ENCODE data around the gene ACTL9.
"Not testable (repeated sequence)": the region's sequence is repeated elsewhere in the genome, so short reads cannot be mapped to it uniquely, and the experiment has no call there.

ACTL9 gene, protein sequence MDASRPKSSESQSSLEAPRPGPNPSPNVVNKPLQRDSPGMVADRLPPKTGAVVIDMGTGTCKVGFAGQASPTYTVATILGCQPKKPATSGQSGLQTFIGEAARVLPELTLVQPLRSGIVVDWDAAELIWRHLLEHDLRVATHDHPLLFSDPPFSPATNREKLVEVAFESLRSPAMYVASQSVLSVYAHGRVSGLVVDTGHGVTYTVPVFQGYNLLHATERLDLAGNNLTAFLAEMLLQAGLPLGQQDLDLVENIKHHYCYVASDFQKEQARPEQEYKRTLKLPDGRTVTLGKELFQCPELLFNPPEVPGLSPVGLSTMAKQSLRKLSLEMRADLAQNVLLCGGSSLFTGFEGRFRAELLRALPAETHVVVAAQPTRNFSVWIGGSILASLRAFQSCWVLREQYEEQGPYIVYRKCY

DNA sequence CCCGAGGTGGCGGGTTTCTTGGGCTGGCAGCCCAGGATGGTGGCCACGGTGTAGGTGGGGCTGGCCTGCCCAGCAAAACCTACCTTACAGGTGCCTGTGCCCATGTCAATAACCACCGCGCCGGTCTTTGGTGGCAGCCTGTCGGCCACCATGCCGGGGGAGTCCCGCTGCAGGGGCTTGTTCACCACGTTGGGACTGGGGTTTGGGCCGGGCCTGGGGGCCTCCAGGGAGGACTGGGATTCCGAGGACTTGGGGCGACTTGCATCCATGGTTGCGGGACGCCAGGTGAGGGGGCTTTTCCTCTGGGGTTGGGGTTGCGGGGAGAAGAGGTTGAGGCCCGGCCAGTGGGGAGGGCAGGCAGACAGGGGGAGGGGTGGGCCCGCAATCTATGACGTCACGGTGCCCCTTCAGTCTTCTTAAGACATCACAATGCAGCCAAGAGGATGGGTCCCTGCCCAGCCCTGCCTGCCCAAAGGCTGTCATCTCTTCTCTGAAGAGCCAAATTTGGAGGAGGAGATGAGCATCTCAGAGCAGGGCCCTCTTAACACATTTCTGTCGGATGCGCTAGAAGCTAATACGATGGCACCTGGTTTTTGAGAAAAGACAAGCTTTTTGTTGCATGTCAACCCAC, at the start of gene ACTL9:
Gene ACTL9 (minus strand): TSS at position 363 of the 631 bp plus-strand sequence. CDS start 94 bp downstream, at position 269.
- no peak for DNase-seq (ENCODE audit: low spot score)

DNA sequence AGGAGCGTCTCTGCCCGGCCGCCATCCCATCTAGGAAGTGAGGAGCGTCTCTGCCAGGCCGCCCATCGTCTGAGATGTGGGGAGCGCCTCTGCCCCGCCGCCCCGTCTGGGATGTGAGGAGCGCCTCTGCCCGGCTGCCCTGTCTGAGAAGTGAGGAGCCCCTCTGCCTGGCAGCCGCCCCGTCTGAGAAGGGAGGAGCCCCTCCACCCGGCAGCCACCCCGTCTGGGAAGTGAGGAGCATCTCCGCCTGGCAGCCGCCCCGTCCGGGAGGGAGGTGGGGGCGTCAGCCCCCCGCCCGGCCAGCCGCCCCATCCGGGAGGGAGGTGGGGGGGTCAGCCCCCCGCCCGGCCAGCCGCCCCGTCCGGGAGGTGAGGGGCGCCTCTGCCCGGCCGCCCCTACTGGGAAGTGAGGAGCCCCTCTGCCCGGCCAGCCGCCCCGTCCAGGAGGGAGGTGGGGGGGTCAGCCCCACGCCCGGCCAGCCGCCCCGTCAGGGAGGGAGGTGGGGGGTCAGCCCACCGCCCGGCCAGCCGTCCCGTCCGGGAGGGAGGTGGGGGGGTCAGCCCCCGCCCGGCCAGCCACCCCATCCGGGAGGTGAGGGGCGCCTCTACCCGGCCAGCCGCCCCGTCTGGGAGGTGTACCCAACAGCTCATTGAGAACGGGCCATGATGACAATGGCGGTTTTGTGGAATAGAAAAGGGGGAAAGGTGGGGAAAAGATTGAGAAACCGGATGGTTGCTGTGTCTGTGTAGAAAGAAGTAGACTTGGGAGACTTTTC, 40.9 kb upstream of the ACTL9 start:
- DNase-seq (ENCODE audit: low spot score): not testable (repeated sequence)

DNA sequence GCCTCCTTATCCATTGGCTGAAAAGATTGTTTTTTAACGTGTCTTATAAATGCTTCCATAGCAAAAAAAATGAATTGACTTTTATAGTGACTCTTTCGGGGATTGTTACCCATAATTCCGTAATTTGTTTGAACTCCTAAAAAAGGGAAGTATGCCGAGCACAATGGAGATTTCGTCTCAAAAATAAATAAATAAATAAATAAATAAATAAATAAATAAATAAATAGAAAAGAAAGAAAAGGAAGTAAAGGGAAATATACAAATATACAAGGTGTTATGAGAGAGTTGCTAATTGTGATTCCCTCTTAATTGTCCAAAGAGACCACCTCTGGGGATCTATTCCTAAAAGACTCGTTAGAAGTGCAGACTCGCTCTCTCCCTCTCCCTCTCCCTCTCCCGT, 39.8 kb upstream of the ACTL9 start:
- DNase-seq (ENCODE audit: low spot score): no peak

DNA sequence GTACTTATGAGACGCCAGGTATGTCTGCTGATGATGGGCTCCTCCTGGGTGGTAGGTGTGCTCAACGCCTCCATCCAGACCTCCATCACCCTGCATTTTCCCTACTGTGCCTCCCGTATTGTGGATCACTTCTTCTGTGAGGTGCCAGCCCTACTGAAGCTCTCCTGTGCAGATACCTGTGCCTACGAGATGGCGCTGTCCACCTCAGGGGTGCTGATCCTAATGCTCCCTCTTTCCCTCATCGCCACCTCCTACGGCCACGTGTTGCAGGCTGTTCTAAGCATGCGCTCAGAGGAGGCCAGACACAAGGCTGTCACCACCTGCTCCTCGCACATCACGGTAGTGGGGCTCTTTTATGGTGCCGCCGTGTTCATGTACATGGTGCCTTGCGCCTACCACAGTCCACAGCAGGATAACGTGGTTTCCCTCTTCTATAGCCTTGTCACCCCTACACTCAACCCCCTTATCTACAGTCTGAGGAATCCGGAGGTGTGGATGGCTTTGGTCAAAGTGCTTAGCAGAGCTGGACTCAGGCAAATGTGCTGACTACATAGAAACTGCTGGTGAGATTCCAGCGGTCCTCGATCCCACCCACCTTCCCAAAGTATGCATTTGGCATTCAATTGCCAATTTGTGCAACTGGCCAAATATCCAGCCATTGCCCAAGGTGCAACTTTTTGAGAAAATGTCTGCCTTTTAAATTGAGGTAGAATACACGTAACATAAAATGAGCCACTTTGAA, 33.0 kb upstream of the ACTL9 start:
- no peak for DNase-seq (ENCODE audit: low spot score)

DNA sequence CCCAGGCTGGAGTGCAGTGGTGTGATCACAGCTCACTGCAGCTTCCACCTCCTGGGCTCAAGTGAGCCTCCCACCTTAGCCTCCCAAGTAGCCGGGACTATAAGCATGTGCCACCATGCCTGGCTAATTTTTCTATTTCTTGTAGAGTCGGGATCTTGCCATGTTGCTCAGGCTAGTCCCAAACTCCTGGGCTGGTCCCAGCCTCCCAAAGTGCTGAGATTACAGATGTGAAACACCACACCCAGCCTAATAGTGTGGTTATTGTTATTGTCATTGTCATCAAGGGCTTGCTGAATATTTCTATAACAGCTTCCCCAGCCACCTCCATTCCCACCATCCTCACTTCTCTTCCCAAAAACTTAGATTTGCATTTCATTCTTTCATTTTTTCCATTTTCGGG, 25.7 kb upstream of the ACTL9 start:
- DNase-seq (ENCODE audit: low spot score): no peak

DNA sequence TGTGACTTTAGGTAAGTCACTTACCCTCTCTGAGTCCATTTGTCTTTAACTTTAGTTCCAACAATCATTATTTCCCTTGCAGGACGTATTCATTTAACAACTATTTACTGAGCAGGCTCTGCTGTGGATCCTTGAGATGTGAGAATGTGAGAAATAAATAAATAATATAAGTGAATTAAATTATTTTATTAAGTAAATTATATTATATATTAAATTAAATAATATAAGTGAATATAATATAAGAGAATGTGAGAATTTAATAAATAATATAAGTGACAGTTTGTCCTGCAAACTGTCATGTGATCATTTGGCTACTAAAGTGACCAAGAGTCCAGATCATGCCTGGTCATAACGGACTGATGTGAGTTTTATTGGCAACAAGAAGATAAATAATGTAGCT, 23.4 kb upstream of the ACTL9 start:
- DNase-seq (ENCODE audit: low spot score): no peak

DNA sequence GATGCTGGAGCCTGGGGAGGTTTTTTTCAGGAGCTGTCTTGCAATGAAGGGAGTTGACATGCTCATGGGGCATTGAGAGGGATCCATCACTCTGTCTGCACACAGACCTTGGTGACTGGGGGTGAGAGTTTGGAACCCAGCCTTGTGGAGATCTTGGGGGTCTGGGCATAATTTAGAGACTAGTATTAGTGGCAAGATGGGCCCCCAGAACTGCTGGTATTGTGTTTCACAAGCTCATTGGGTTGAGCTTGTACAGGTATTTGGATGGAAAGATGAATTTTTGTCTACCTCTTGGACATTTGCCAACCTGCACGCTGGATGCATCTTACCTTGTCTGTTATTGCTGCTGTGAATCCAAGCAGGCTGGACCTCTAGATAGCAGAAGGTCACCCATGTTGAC, 22.7 kb upstream of the ACTL9 start, which contains the start of gene OR2Z1:
Gene OR2Z1 (plus strand): TSS at position 301 of the 400 bp plus-strand sequence. CDS start 9,395 bp downstream, outside the sequence.
- DNase-seq (ENCODE audit: low spot score): no peak

DNA sequence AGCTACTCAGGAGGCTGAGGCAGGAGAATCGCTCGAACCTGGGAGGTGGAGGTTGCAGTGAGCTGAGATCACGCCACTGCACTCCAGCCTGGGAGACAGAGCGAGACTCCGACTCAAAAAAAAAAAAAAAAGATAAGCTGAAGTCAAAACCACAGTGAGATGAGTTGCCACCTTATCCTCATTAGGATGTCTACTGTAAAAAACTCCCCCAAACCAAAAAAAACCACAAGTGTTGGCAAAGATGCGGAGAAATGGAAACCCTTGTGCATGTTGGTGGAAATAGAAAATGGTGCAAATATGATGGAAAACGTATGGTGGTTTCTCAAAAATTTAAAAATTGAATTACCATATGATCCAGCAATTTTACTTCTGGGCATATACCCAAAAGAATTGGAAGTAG, 11.7 kb upstream of the ACTL9 start:
- DNase-seq (ENCODE audit: low spot score): not testable (repeated sequence)

DNA sequence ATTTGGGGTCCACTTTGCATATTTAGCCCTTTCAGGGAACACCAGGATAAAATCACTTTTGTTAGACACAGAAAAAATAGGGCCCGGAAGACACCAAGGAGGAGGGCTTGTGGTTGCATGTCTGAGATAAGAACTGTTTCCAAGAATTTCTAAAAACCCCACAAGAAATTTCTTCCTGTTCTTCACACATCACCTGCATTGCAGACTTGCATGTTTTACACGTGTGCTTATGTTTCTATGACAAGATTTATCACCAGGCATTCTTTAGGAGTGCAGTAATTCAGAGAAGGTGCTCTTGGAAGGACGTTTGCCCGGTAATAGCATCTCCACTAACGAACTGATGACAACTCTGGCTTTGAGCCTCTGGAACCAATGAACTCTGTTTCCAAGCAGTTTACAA, 7.1 kb upstream of the ACTL9 start:
- no peak for DNase-seq (ENCODE audit: low spot score)

DNA sequence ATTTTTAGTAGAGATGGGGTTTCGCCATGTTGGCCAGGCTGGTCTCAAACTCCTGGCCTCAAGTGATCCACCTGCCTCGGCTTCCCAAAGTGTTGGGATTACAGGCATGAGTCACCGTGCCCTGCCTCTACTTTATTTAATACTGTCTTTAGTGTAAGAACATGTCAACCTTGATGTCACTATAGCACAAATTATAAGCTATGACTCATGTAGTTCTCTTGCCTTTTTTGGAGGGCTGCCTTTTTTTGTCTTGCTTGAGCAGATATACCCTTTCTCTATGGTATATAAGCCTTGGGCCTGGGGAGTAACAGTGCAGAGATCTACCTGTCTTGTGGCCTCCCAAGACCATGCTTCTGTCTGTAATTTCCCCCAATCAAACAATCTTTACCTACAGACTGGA, 6.7 kb upstream of the ACTL9 start:
- not testable (repeated sequence) for DNase-seq (ENCODE audit: low spot score)

DNA sequence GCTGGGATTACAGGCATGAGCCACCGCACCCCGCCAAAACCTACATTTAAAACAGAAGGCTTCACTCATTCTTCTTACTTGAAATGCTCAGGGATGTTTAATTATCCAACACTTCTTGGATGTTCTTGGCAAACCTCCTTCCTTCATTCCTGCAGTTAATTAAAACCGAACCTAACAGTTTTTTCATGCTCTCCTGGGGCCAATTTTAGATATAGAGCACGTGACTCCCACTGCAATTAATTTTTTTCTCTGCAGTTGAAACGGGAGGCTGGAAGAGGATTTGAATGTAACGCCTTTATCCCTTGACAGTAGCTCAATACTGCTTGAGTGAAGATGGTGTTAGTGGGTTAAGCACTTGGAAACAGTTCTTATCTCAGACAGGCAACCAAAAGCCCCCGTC, 4.6 kb upstream of the ACTL9 start:
- no peak for DNase-seq (ENCODE audit: low spot score)

DNA sequence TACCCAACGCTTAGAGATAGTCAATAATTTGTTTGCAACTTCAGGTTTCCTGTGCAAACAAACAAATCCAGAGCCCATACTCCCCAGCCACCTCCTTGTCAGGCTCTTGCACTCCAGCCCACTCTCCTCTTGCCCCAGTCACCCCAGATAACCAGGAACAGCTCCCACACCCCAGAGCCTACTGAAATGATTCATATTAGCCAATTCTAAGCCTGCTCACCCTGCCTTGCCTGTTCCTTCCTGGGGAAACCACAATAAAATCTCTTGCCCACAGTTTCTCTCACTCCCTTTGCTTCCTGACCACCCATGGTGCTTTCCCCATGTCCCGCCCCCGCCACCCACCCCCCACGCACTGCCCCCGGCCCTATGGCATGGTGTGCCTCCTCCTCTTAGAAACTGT, 3.8 kb upstream of the ACTL9 start:
- no peak for DNase-seq (ENCODE audit: low spot score)

DNA sequence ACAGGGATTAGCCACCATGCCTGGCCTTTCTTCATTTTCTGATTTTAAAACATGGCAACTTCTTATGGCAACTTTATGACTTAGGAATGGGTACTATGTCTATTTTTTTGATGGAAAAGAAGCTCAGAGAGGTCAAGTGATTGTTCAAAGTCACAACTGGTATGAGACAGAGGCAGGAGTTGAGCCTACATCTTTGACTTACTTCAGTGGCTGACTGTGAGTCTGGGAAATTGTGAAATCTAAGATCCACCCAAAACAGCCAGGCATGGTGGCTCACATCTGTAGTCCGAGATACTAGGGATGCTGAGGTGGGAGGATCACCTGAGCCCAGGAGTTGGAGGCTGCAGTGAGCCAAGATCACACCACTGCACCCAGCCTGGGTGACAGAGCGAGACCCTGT, 2.4 kb upstream of the ACTL9 start:
- DNase-seq (ENCODE audit: low spot score): no peak

DNA sequence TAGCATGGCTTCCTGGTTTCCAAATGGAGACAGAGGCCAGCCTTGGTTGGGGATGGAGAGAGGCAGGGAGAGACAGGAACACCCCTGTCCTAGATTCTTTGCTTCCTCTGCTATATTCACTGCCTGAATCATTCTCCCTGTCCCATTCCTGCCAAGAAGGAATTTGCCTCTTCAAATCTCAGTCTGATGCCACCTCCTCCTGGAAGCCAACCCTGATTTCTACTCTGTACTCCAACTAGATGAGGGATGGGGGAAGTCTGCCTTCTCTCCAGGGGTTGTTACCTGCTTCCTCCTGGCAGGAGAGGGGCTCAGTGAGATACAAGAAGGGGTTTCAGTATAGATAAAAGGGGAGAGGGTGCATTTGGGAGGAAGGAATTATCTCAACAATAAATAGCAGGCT, 1.3 kb upstream of the ACTL9 start:
- no peak for DNase-seq (ENCODE audit: low spot score)

DNA sequence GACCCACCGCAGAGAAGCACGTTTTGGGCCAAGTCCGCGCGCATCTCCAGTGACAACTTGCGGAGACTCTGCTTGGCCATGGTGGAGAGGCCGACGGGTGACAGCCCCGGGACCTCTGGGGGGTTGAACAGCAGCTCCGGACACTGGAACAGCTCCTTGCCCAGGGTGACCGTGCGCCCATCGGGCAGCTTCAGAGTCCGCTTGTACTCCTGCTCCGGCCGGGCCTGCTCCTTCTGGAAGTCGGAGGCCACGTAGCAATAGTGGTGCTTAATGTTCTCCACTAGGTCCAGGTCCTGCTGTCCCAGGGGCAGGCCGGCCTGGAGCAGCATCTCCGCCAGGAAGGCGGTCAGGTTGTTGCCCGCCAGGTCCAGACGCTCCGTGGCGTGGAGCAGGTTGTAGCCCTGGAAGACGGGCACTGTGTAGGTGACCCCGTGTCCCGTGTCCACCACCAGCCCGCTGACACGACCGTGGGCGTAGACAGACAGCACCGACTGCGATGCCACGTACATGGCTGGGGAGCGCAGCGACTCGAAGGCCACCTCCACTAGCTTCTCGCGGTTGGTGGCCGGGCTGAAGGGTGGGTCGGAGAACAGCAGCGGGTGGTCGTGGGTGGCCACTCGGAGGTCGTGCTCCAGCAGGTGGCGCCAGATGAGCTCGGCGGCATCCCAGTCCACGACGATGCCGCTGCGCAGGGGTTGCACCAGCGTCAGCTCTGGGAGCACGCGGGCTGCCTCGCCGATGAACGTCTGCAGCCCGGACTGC, 743 bp downstream of the ACTL9 start:
- no peak for DNase-seq (ENCODE audit: low spot score)

DNA sequence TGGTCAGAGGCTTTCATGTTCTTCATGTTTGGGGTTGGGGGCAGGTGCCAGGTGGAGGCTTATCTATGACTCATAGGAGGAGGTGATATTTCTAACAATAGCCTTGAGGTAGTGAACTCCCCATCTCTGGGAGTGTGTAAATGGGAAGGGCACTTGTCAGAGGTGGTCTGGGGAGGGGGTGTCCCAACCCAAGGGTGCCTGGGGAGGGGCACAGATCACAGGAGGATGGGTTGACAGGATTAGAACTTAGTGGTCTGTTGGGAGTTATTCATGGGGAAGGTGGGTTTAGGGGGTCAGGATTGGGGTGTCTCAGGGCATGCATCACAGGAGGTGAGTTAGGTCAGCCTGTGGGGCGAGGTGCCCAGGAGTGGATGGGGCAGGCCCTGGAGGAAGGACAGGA, 1.6 kb downstream of the ACTL9 start:
- no peak for DNase-seq (ENCODE audit: low spot score)

DNA sequence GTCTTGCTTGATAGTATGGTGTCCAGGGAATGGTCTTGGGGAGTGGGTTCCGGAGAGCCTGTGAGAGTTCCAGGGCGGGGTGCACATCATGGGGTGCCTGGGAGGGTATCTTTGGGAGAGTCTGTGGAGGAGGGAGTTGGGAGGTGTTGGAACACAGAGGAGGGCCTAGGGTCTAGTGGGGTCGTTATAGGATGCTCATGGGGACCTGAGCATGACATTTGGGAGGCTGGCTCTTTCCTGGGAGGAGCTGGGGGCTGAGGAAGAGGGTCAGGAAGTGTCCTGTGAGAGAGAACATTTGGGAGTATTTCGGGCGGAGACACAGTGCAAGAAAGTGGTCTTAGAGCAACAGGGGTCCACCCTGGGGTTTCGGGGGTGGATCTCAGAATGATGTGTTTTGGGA, 2.7 kb downstream of the ACTL9 start:
- no peak for DNase-seq (ENCODE audit: low spot score)

DNA sequence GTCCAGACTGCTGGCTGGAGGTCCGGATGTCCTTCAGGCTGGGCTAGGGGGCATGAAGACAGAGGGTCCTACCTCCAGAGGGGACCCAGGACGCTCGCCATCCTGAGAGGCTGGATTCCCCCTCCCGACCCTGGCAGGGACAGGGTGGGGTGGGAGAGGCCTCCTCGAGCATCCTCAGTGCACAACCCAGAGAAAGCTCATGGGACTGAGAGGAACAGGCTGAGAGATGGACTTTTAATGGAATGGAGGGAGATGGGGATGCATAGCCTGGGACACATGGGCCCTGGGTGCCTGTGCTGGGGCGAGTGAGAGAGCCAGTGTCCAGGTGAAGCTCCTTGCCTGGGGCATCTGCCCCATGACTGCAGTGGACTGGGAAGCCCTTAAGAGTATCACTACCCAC, 3.1 kb downstream of the ACTL9 start:
- DNase-seq (ENCODE audit: low spot score): no peak

DNA sequence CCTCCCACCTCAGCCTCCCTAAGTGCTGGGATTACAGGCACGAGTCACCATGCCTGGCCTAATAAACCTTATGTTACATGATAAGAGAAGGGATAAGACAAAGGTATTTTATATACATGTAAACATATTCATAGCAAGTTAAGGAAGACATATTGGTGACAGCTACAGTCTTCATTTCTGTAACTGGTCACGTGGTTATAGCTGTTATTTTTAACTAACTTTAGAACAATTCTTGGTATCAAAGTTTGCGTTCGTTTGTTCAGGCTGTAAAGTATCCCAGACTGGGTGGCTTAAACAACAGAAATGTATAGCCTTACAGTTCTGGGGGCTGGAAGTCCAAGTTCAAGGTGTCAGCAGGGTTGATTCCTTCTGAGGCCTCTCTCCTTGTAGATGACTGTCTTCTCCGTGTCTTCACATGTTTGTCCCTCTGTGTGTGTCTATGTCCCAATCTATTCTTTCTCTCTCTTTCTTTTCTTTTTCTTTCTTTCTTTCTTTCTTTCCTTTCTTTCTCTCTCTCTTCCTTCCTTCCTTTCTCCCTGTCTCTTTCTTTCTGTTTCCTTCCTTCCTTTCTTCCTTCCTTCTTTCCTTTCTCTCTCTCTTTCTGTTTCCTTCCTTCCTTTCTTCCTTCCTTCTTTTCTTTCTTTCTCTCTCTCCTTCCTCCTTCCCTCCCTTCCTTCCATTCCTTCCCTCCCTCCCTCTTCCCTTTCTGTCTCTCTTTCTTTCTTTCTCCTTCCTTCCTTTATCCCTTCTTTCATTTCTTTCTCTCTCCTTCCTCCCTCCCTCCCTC, 7.6 kb downstream of the ACTL9 start:
- DNase-seq (ENCODE audit: low spot score): no peak

DNA sequence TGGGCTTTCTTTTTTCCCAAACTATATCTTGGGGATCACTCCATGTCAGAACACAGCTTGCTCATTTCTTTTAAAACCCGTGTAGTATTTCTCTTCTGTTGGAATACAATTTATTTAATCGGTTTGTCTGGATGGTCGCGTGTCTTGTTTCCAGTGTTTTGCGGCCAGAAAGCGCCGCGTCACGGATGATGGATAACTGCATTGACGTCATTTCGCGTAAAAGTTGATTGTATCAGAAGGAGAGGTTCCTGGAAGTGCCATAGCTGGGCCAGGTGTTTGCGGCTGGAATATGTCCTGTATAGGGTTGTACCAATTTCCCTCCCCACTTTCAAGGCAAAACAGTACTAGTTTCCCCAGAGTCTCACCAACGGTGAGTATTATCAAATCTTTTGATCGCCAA, 9.7 kb downstream of the ACTL9 start:
- DNase-seq (ENCODE audit: low spot score): no peak

DNA sequence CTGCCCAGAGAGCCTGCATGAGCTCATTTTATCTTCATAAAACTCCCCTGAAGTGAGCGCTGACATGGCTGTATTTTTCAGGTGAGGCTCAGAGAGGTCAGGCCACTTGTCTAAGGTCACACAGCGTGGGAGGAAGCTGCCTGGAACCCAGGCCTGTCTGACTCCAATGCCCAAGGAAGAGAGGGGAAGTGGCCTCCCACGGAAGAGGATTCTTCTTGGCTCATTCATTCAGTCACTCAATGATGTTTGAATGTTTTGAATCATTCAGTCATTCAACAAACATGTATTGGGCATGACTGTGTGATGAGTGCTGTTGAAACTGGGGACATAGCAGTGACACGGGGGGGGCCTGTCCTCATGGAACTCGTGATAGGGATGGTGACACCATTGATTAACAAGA, 12.0 kb downstream of the ACTL9 start:
- no peak for DNase-seq (ENCODE audit: low spot score)
